Measurements from ENCODE around the gene KLC1.

KLC1 gene

DNA sequence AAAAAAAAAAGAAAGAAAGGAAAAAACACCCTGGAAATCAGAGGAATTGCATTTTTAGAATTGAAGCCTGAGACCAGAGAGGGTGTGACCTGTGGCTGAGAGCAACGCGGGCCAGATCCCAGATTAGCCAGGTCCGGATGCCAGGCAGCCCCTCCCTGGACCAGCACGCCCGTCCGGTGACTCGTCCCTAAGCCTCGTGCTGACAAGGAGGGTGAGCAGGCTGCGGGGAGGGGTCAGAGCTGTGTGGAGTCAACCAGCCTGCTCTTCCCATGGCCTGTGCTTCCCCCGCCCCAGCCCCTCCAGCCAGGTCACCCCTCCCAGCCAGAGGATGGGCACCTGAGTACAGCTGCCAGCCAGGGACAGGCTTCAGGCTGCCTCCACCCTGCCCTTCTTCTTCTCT lies 4.2 kb upstream of the KLC1 start:
- peak; percentile 64 for TF ChIP-seq FOXP2 (optimal IDR thresholded peaks at IDR 0.05; ENCODE audit: borderline replicate concordance, extremely low read depth, extremely low read length, insufficient read depth)
- no peak for TF ChIP-seq SIN3A (IDR thresholded peaks at IDR 0.05; ENCODE audit: borderline replicate concordance, insufficient read depth, low read length)

DNA sequence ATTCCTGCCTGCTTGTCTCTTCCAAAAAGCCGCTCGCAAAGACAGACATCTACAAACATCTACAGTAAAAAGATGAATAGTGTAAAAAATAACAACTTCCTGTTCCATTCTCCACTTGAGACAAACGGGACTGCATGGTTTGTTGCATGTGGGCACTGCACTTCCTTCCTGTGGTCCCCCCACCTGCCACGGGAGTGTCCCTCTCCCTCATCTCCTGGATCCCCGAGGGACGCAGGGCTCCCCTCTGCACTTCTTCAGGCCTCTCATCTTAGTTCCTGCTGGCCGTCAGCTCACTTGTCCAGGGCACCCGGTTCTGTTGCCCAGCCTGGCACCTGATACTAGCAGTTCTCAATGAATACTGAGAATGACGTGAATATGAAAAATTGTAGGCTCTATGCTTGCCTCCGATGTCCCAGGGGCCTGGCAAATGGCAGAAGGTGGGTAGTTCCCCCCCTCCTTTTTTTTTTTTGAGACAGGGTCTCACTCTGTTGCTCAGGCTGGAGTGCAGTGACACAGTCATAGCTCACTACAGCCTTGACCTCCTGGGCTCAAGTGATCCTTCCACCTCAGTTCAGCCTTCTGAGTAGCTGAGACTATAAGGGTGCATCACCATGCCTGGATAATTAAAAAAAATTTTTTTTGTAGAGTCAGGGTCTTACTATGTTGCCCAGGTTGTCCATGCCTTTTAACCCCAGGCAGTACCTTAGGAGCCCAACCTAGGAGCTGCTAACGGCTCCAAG lies 3.5 kb upstream of the KLC1 start:
- TF ChIP-seq POLR2AphosphoS5 (IDR thresholded peaks at IDR 0.05; ENCODE audit: low read depth, low read length) (no peak), SIN3A (IDR thresholded peaks at IDR 0.05; ENCODE audit: borderline replicate concordance, insufficient read depth, low read length) (no peak), FOXP2 (optimal IDR thresholded peaks at IDR 0.05; ENCODE audit: borderline replicate concordance, extremely low read depth, extremely low read length, insufficient read depth) (no peak), TAF1 (IDR thresholded peaks at IDR 0.05; ENCODE audit: borderline replicate concordance, insufficient read depth, low read length) (no peak)
- TF ChIP-seq, protein P1, sequence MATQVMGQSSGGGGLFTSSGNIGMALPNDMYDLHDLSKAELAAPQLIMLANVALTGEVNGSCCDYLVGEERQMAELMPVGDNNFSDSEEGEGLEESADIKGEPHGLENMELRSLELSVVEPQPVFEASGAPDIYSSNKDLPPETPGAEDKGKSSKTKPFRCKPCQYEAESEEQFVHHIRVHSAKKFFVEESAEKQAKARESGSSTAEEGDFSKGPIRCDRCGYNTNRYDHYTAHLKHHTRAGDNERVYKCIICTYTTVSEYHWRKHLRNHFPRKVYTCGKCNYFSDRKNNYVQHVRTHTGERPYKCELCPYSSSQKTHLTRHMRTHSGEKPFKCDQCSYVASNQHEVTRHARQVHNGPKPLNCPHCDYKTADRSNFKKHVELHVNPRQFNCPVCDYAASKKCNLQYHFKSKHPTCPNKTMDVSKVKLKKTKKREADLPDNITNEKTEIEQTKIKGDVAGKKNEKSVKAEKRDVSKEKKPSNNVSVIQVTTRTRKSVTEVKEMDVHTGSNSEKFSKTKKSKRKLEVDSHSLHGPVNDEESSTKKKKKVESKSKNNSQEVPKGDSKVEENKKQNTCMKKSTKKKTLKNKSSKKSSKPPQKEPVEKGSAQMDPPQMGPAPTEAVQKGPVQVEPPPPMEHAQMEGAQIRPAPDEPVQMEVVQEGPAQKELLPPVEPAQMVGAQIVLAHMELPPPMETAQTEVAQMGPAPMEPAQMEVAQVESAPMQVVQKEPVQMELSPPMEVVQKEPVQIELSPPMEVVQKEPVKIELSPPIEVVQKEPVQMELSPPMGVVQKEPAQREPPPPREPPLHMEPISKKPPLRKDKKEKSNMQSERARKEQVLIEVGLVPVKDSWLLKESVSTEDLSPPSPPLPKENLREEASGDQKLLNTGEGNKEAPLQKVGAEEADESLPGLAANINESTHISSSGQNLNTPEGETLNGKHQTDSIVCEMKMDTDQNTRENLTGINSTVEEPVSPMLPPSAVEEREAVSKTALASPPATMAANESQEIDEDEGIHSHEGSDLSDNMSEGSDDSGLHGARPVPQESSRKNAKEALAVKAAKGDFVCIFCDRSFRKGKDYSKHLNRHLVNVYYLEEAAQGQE (IDR thresholded peaks at IDR 0.05; ENCODE audit: insufficient read depth in 1 of 2, low read depth in 2 of 2, low read length in 2 of 2), result no peak

DNA sequence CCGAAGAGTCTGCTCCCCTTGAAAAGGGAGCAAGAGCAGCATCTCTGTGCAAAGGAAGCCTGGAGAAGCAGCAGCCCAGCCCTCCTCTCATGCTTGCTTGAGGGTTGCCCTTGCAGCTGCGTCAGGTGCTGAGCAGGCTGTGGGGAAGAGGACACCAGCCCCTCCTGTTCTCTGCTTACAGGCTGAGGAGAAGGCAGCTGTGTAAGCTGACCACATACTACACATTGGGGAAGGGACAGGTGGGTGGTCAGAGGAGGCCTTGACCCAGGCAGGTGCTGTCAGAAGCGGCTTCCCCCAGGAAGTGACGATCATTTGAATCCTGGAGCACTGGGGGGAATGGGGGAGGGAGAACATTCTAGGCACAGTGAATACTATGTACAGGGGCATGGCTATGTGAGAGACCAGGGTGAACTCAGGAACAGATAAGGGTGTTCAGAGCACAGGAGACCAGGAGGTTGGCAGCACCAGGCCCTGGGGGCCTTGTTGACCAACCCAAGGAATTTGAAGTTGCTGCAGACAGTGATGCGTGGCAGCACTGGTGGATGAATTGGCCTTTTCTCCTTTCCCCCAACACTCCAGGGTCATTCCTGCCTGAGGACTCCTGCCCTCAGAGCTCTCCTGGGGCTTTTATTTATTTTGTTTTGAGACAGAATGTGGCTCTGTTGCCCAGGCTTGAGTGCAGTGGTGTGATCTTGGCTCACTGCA lies 2.7 kb upstream of the KLC1 start:
- no peak for TF ChIP-seq TAF1 (IDR thresholded peaks at IDR 0.05; ENCODE audit: borderline replicate concordance, insufficient read depth, low read length)

DNA sequence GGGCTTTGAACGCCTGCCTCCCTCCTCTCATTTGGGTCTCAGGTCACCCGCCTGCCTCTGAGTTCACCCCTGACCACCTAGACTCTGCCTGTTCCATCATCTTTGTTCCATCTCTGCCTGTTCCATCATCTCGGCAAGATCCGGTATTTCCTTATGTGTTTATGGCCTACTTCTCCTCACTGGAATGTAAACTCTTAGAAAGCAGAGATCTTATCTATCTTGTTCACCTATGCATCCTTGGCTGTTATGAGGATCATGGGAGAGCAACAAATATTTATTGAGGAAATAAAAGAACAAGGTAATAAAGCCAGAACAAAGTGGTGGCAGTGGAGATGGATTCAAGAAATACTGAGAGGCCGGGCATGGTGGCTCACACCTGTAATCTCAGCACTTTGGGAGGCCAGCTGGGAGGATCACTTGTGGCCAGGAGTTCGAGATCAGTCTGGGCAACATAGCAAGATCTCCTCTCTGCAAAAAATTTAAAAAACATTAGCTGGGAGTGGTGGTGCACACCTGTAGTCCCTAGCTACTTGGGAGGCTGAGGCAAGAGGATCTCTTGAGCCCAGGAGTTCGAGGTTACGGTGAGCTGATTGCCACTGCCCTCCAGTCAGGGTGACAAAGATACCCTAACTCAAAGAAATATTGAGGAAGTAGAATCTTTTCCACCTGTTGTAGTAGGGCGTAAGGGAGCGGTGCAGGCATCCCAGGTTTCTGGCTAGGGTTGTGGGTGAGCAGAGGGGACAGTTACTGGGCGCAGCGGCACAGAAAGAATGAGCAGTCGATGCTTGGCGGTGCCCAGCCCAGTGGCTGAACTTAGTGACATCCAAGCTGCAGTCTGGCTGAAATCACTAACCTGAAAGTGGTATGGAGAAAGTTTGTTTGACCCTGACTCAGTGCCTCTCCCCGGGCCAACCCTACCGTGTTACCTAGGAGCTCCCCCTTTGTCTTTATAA lies 1.7 kb upstream of the KLC1 start:
- TF ChIP-seq, protein P1 (IDR thresholded peaks at IDR 0.05; ENCODE audit: insufficient read depth in 1 of 2, low read depth in 2 of 2, low read length in 2 of 2), result no peak
- no peak for TF ChIP-seq TAF1 (IDR thresholded peaks at IDR 0.05; ENCODE audit: borderline replicate concordance, insufficient read depth, low read length)
- TF ChIP-seq SIN3A (IDR thresholded peaks at IDR 0.05; ENCODE audit: borderline replicate concordance, insufficient read depth, low read length), result no peak
- TF ChIP-seq POLR2AphosphoS5 (IDR thresholded peaks at IDR 0.05; ENCODE audit: low read depth, low read length), result no peak
- TF ChIP-seq FOXP2 (optimal IDR thresholded peaks at IDR 0.05; ENCODE audit: borderline replicate concordance, extremely low read depth, extremely low read length, insufficient read depth), result no peak

GRCh38 chr14:103628221-103628683 lies 759 bp upstream of the KLC1 start:
- TF ChIP-seq, protein P1 (IDR thresholded peaks at IDR 0.05; ENCODE audit: insufficient read depth in 1 of 2, low read depth in 2 of 2, low read length in 2 of 2), result no peak
- TF ChIP-seq FOXP2 (optimal IDR thresholded peaks at IDR 0.05; ENCODE audit: borderline replicate concordance, extremely low read depth, extremely low read length, insufficient read depth), result no peak
- TF ChIP-seq TAF1 (IDR thresholded peaks at IDR 0.05; ENCODE audit: borderline replicate concordance, insufficient read depth, low read length), result no peak
- TF ChIP-seq SIN3A (IDR thresholded peaks at IDR 0.05; ENCODE audit: borderline replicate concordance, insufficient read depth, low read length), result no peak
- no peak for TF ChIP-seq POLR2AphosphoS5 (IDR thresholded peaks at IDR 0.05; ENCODE audit: low read depth, low read length)
